HCT116 (cell line): Measurements from ENCODE around the gene CYP46A1. TPM values are rescaled to one million over a fixed set of nuclear protein-coding genes. Genes with fewer than 3 reads are reported as not detected.

Experiments
- ATAC-seq: fragments of 200-7000 bp; cut with Tn5 transposase; 2 replicates; pipeline ENCODE4 v1.9.1; 2020; ENCODE audit warnings: mild to moderate bottlenecking, moderate library complexity
- BruUV-seq: library from RNA; stranded (reverse); fragments of 400-500 nt; replicated peaks from 2 replicates; lab custom pipeline; 2021; lab: Mats Ljungman, UMichigan
- CTCF ChIA-PET: fragments of 300-600 bp; sonication (Branson Sonifier 250); formaldehyde crosslinking; loops from one replicate; lab custom pipeline; 2021; ENCODE audit warnings: antibody characterized with exemption; lab: Charles Lee
- POLR2A ChIA-PET: fragments of 300-600, 350-600 bp; sonication (Branson Sonifier 250); formaldehyde crosslinking; loops from one replicate; lab custom pipeline; 2021; ENCODE audit warnings: antibody characterized with exemption; lab: Charles Lee
- RAD21 ChIA-PET, 2 experiments: fragments of 300-600 bp; sonication (Branson Sonifier 250); formaldehyde crosslinking; loops; one replicate each; lab custom pipeline; 2023; ENCODE audit warnings: low total read pairs in 2 of 2; ENCODE audit not compliant: uncharacterized antibody in 2 of 2, unreplicated experiment in 2 of 2, low non-redundant PET in 1 of 2; lab: Charles Lee
- DNase-seq: peaks from one replicate; pipeline ENCODE4 v3.0.0-alpha.2; 2010; ENCODE audit warnings: low read depth, low spot score
- H2AFZ ChIP-seq: fragments of 200-600 bp; shearing (Covaris generic), sonication (generic); 2 replicates; pipeline ENCODE4 v1.6.1; 2017; ENCODE audit warnings: low read depth, mixed run types, mixed read lengths, antibody characterized with exemption, low read length; ENCODE audit not compliant: poor library complexity, severe bottlenecking
- H3K27ac ChIP-seq: 2 replicates; pipeline ENCODE4 v1.5.1; 2012; ENCODE audit warnings: low read depth, low read length
- H3K27me3 ChIP-seq: fragments of 200-600 bp; sonication (generic); 2 replicates; pipeline ENCODE4 v1.6.1; 2016; ENCODE audit warnings: mixed run types, low read length, mixed read lengths; ENCODE audit not compliant: insufficient read depth
- H3K36me3 ChIP-seq, 2 experiments: fragments of 200-500 bp in 1 of 2; fragments of 200-600 bp in 1 of 2; sonication (Bioruptor generic) in 1 of 2; sonication (generic) in 1 of 2; 2 replicates each; pipeline versions ENCODE4 v1.5.1 to v1.6.1; 2014 to 2016; ENCODE audit warnings: low read length in 2 of 2, inconsistent platforms in 1 of 2, mixed read lengths in 1 of 2, mixed run types in 1 of 2; ENCODE audit not compliant: insufficient read depth in 2 of 2, control insufficient read depth in 1 of 2
- H3K4me1 ChIP-seq, 2 experiments: fragments of 200-600 bp in 1 of 2; sonication (generic) in 1 of 2; 2 replicates each; pipeline versions ENCODE4 v1.5.1 to v1.6.1; 2012 to 2017; ENCODE audit warnings: low read length in 2 of 2, inconsistent platforms in 1 of 2, mild to moderate bottlenecking in 1 of 2, mixed read lengths in 1 of 2, mixed run types in 1 of 2, moderate library complexity in 1 of 2; ENCODE audit not compliant: insufficient read depth in 2 of 2, control insufficient read depth in 1 of 2
- H3K4me2 ChIP-seq: fragments of 200-600 bp; sonication (generic); 2 replicates; pipeline ENCODE4 v1.6.1; 2017; ENCODE audit warnings: mixed run types, low read length, mixed read lengths
- H3K4me3 ChIP-seq, 2 experiments: fragments of 200-600 bp in 1 of 2; sonication (generic) in 1 of 2; replicated peaks in 1 of 2; 2 replicates each; pipeline ENCODE4 v1.5.1; 2011 to 2016; ENCODE audit warnings: low read length in 2 of 2, control low read depth in 1 of 2, low read depth in 1 of 2, mild to moderate bottlenecking in 1 of 2, mixed read lengths in 1 of 2, mixed run types in 1 of 2
- H3K79me2 ChIP-seq: fragments of 200-600 bp; sonication (generic); 2 replicates; pipeline ENCODE4 v1.6.1; 2017; ENCODE audit warnings: mild to moderate bottlenecking, mixed run types, low read length, moderate library complexity, mixed read lengths; ENCODE audit not compliant: insufficient read depth
- H3K9ac ChIP-seq: fragments of 200-600 bp; sonication (generic); 2 replicates; pipeline ENCODE4 v1.6.1; 2016; ENCODE audit warnings: low read length, mixed read lengths
- H3K9me2 ChIP-seq: fragments of 200-600 bp; sonication (generic), shearing (Covaris generic); 2 replicates; pipeline ENCODE4 v1.6.1; 2017; ENCODE audit warnings: mixed run types, mild to moderate bottlenecking, moderate library complexity; ENCODE audit not compliant: insufficient read depth
- H3K9me3 ChIP-seq, 2 experiments: fragments of 200-500 bp in 1 of 2; fragments of 200-600 bp in 1 of 2; sonication (Bioruptor generic) in 1 of 2; sonication (generic) in 1 of 2; 2 replicates each; pipeline ENCODE4 v1.6.1; 2014 to 2017; ENCODE audit warnings: low read length in 2 of 2, mixed read lengths in 2 of 2, inconsistent platforms in 1 of 2, low read depth in 1 of 2, mild to moderate bottlenecking in 1 of 2, mixed run types in 1 of 2, moderate library complexity in 1 of 2; ENCODE audit not compliant: control insufficient read depth in 1 of 2, insufficient read depth in 1 of 2
- H4K20me1 ChIP-seq: fragments of 200-600 bp; sonication (generic), shearing (Covaris generic); 2 replicates; pipeline ENCODE4 v1.6.1; 2017; ENCODE audit warnings: mixed run types, mild to moderate bottlenecking, moderate library complexity; ENCODE audit not compliant: insufficient read depth
- ATF3 ChIP-seq: IDR thresholded peaks from 2 replicates; pipeline ENCODE4 v1.6.1; 2012
- CBX3 ChIP-seq: IDR thresholded peaks from 2 replicates; pipeline ENCODE4 v1.6.1; 2012; ENCODE audit warnings: low read depth
- CTCF ChIP-seq, 3 experiments: fragments of 200-600 bp in 1 of 3; sonication (generic) in 1 of 3; IDR thresholded peaks in 2 of 3; conservative IDR thresholded peaks in 1 of 3; 2 replicates each; pipeline ENCODE4 v1.5.1; 2012 to 2017; ENCODE audit warnings: low read depth in 2 of 3, low read length in 2 of 3, antibody characterized with exemption in 1 of 3, borderline replicate concordance in 1 of 3, control low read depth in 1 of 3, mild to moderate bottlenecking in 1 of 3, mixed read lengths in 1 of 3, mixed run types in 1 of 3, moderate library complexity in 1 of 3; ENCODE audit not compliant: insufficient read depth in 1 of 3
- ELF1 ChIP-seq: IDR thresholded peaks from 2 replicates; pipeline ENCODE4 v1.6.1; 2012; ENCODE audit warnings: low read depth, borderline replicate concordance
- EZH2 ChIP-seq: fragments of 200-600 bp; sonication (generic); IDR thresholded peaks from 2 replicates; pipeline ENCODE4 v1.6.1; 2017; ENCODE audit warnings: antibody characterized with exemption, mixed run types
- EZH2phosphoT487 ChIP-seq: fragments of 200-600 bp; IDR thresholded peaks from 2 replicates; pipeline ENCODE4 v1.6.1; 2018; ENCODE audit warnings: antibody characterized with exemption, borderline replicate concordance
- RAD21 ChIP-seq: IDR thresholded peaks from 2 replicates; pipeline ENCODE4 v1.6.1; 2012; ENCODE audit warnings: low read depth, mild to moderate bottlenecking
- SIN3A ChIP-seq: IDR thresholded peaks from 2 replicates; pipeline ENCODE4 v1.6.1; 2012; ENCODE audit warnings: low read depth
- SP1 ChIP-seq: IDR thresholded peaks from 2 replicates; pipeline ENCODE4 v1.6.1; 2012; ENCODE audit warnings: low read depth
- SRF ChIP-seq: IDR thresholded peaks from 2 replicates; pipeline ENCODE4 v1.6.1; 2012; ENCODE audit warnings: low read depth
- ZBTB33 ChIP-seq: IDR thresholded peaks from 2 replicates; pipeline ENCODE4 v1.6.1; 2011; ENCODE audit warnings: mild to moderate bottlenecking, low read length, moderate library complexity; ENCODE audit not compliant: insufficient replicate concordance; ENCODE audit errors: extremely low read depth
- ZFX ChIP-seq: fragments of 450-650 bp; IDR thresholded peaks from 2 replicates; pipeline ENCODE4 v1.6.1; 2017
- ZNF274 ChIP-seq: fragments of 200-500 bp; sonication (Bioruptor generic); IDR thresholded peaks from 2 replicates; pipeline ENCODE4 v1.6.1; 2014; ENCODE audit warnings: mild to moderate bottlenecking, low read depth, low read length, inconsistent platforms
- intact Hi-C: fragments of 100-400 bp; cut with micrococcal nuclease; formaldehyde crosslinking; loops from 2 replicates; pipeline ENCODE4 v1.10.0; 2022
- total RNA-seq: library from RNA; stranded (reverse); gene quantifications from one replicate; pipeline ENCODE4 v1.2.1, GENCODE V29; 2021; ENCODE audit not compliant: unreplicated experiment
- TF ChIP-seq, protein P1 (sequence below): IDR thresholded peaks from 2 replicates; pipeline ENCODE4 v1.6.1; 2012; ENCODE audit warnings: low read depth

Gene CYP46A1
- total RNA-seq, 1 experiment from 2014 or later, result 0.76 TPM

- Histone ChIP-seq H3K27me3 (no peaks in the 10 kb centered on the region), H3K9me3 (no peaks in the 10 kb centered on the region), H3K36me3 (no peaks in the 10 kb centered on the region), H3K27ac (no peak overlapping the region), H3K4me2 (no peak overlapping the region), H4K20me1 (no peaks in the 10 kb centered on the region), H3K9ac (no peak overlapping the region), H3K4me1 (no peaks in the 10 kb centered on the region), H3K4me3 (no peak overlapping the region), H3K9me2 (no peaks in the 10 kb centered on the region), H2AFZ (no peak overlapping the region), H3K79me2 (no peaks in the 10 kb centered on the region)
- CTCF ChIA-PET, result no interaction called here
- intact Hi-C loops, result no loop called here
- no peak for DNase-seq
- BruUV-seq, result no TSS peak
- RAD21 ChIA-PET, result no interaction called here
- POLR2A ChIA-PET, result no interaction called here
- ATAC-seq, result no peak
- TF ChIP-seq SP1, result no peak
- no peak for TF ChIP-seq CBX3
- TF ChIP-seq ATF3, result no peak
- no peak for TF ChIP-seq ZFX
- no peak for TF ChIP-seq EZH2
- no peak for TF ChIP-seq CTCF (IDR thresholded peaks at IDR 0.05 in 2 of 3, conservative IDR thresholded peaks at IDR 0.05 in 1 of 3; ENCODE audit: borderline replicate concordance in 1 of 3, insufficient read depth in 1 of 3, low read depth in 2 of 3, low read length in 2 of 3)
Measured at GRCh38 chr14:99666533-99666932, 17.6 kb upstream of the CYP46A1 start.

DNA sequence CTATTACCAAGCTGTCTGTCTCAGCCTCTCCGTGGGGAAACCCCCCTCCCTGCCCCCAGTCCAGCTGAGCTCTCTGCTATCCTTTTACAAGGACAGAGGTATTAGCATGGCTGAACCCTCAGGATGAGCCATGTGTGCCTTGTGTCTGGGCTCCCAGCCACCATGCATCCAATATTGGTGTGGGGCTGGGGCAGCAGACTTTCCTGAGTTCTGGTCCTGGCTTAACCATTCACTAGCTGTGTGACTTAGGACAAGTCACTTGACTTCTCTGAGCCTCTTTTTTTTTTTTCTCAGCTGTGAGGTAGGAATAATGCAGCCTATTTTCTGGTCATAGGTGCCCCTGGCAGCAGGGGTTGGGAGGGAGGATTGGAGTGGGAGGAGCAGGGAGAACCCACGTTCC, 17.1 kb upstream of the CYP46A1 start:
- Histone ChIP-seq H3K9me2 (no peaks in the 10 kb centered on the region), H3K79me2 (no peaks in the 10 kb centered on the region), H3K27me3 (no peaks in the 10 kb centered on the region), H3K4me3 (no peak overlapping the region), H3K4me2 (no peak overlapping the region), H3K9me3 (no peaks in the 10 kb centered on the region), H3K4me1 (no peaks in the 10 kb centered on the region), H4K20me1 (no peaks in the 10 kb centered on the region), H3K9ac (no peak overlapping the region), H3K27ac (no peak overlapping the region), H3K36me3 (no peaks in the 10 kb centered on the region), H2AFZ (no peak overlapping the region)
- DNase-seq (no peak), ATAC-seq (no peak)
- ChIA-PET RAD21 (no interaction called here), CTCF (interaction anchor here (1.6 to 1.9 kb wide), 2 partner anchors 17 to 21 kb away, joined by 5 read pairs; partner anchors contain the start of gene CYP46A1), POLR2A (no interaction called here)
- BruUV-seq, result no TSS peak
- intact Hi-C loops, result no loop called here
- TF ChIP-seq, protein P1, sequence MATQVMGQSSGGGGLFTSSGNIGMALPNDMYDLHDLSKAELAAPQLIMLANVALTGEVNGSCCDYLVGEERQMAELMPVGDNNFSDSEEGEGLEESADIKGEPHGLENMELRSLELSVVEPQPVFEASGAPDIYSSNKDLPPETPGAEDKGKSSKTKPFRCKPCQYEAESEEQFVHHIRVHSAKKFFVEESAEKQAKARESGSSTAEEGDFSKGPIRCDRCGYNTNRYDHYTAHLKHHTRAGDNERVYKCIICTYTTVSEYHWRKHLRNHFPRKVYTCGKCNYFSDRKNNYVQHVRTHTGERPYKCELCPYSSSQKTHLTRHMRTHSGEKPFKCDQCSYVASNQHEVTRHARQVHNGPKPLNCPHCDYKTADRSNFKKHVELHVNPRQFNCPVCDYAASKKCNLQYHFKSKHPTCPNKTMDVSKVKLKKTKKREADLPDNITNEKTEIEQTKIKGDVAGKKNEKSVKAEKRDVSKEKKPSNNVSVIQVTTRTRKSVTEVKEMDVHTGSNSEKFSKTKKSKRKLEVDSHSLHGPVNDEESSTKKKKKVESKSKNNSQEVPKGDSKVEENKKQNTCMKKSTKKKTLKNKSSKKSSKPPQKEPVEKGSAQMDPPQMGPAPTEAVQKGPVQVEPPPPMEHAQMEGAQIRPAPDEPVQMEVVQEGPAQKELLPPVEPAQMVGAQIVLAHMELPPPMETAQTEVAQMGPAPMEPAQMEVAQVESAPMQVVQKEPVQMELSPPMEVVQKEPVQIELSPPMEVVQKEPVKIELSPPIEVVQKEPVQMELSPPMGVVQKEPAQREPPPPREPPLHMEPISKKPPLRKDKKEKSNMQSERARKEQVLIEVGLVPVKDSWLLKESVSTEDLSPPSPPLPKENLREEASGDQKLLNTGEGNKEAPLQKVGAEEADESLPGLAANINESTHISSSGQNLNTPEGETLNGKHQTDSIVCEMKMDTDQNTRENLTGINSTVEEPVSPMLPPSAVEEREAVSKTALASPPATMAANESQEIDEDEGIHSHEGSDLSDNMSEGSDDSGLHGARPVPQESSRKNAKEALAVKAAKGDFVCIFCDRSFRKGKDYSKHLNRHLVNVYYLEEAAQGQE, result no peak
- TF ChIP-seq ELF1, result no peak
- no peak for TF ChIP-seq ZNF274
- no peak for TF ChIP-seq EZH2phosphoT487
- no peak for TF ChIP-seq SIN3A
- TF ChIP-seq ZBTB33, result no peak
- TF ChIP-seq RAD21, result no peak
- TF ChIP-seq SRF, result no peak
